Measurements from ENCODE around the gene CYTIP. TPM values are rescaled to one million over a fixed set of nuclear protein-coding genes. Genes with fewer than 3 reads are reported as not detected.
A peak's percentile ranks its signal among the peaks of the same experiment; 100 is the strongest.

Gene CYTIP
- total and polyA plus RNA-seq, 9 of the 15 experiments (the other 6 are each of a cell fraction or from before 2014, with no cell fraction given): 0.03 to 0.35 (median 0.26) TPM; not detected in 1

GRCh38 chr2:157420771-157421323, 23.0 kb downstream of the CYTIP start (continued):
- TF ChIP-seq PBX2 (CRISPR knock-in tag; IDR thresholded peaks at IDR 0.05; ENCODE audit: low read depth) (no peak), PBX2 (tag; conservative IDR thresholded peaks at IDR 0.05; ENCODE audit: low read depth) (peak; percentile 31; the same call in 1 of the 2 replicates), CEBPG (CRISPR knock-in tag; IDR thresholded peaks at IDR 0.05) (no peak), CEBPG (tag; conservative IDR thresholded peaks at IDR 0.05 in 1 of 2, IDR thresholded peaks at IDR 0.05 in 1 of 2) (peak; percentile 81 to 83), FOXA3 (CRISPR knock-in tag; conservative IDR thresholded peaks at IDR 0.05 in 1 of 2, IDR thresholded peaks at IDR 0.05 in 1 of 2) (0 out of 4 replicates have a peak, but pooled peaks of 1 of the 2 experiments have one; percentile 8), MAFK (IDR thresholded peaks at IDR 0.05; ENCODE audit: low read length) (peak; percentile 27), CREM (IDR thresholded peaks at IDR 0.05; ENCODE audit: low read depth) (0 out of 2 replicates have a peak, but pooled peaks have one; percentile 36), MAFG (tag; conservative IDR thresholded peaks at IDR 0.05) (peak; percentile 66), ZNF316 (IDR thresholded peaks at IDR 0.05) (peak; percentile 59; the same call in 1 of the 2 replicates), MAFF (IDR thresholded peaks at IDR 0.05; ENCODE audit: low read length) (0 out of 2 replicates have a peak, but pooled peaks have one; percentile 30), C11orf30 (IDR thresholded peaks at IDR 0.05; ENCODE audit: low read depth) (peak; percentile 59), ATF1 (CRISPR knock-in tag; IDR thresholded peaks at IDR 0.05) (no peak), ATF1 (tag; IDR thresholded peaks at IDR 0.05) (peak; percentile 47), NFE2 (IDR thresholded peaks at IDR 0.05; ENCODE audit: low read depth) (peak; percentile 81), HMBOX1 (IDR thresholded peaks at IDR 0.05) (peak; percentile 52; the same call in 1 of the 2 replicates), ZC3H8 (IDR thresholded peaks at IDR 0.05) (no peak)
